Body of pancreas (tissue), 4 donors: ENCODE data around the gene IL6R. TPM values are rescaled to one million over a fixed set of nuclear protein-coding genes. Genes with fewer than 3 reads are reported as not detected.
"Not testable (repeated sequence)": the region's sequence is repeated elsewhere in the genome, so short reads cannot be mapped to it uniquely, and the experiment has no call there.

Experiments used
- ATAC-seq: fragments of 150-250 bp; one replicate; pipeline ENCODE4 v1.9.1; 2016
- DNase-seq, 4 donors: peaks; one replicate each; pipeline ENCODE4 v3.0.0-alpha.2; 2019
- H3K27ac ChIP-seq, 4 donors: fragments of 200-600 bp; sonication (generic); 1 replicate in 3 of 4; 2 replicates in 1 of 4; pipeline versions ENCODE4 v1.5.1 to v1.6.1; 2016 to 2019; ENCODE audit warnings: mild to moderate bottlenecking in 1 of 4, mixed read lengths in 1 of 4, moderate library complexity in 1 of 4
- H3K27me3 ChIP-seq, 2 donors: fragments of 200-600 bp; sonication (generic); one replicate each; pipeline ENCODE4 v1.6.0; 2016; ENCODE audit warnings: mild to moderate bottlenecking in 1 of 2
- H3K36me3 ChIP-seq, 2 donors: fragments of 200-600 bp; sonication (generic); replicated peaks in 1 of 2; 2 replicates each; pipeline ENCODE4 v1.5.1; 2016; ENCODE audit warnings: low read depth in 2 of 2; ENCODE audit not compliant: insufficient read depth in 1 of 2
- H3K4me1 ChIP-seq: fragments of 200-600 bp; sonication (generic); one replicate; pipeline ENCODE4 v1.6.0; 2016
- H3K4me3 ChIP-seq, 2 donors: fragments of 200-600 bp; sonication (generic); 1 replicate in 1 of 2; 2 replicates in 1 of 2; pipeline ENCODE4 v1.5.1; 2016 to 2019
- H3K9me3 ChIP-seq, 3 donors: fragments of 200-600 bp; sonication (generic); 1 replicate in 2 of 3; 2 replicates in 1 of 3; pipeline ENCODE4 v1.5.1; 2016
- CTCF ChIP-seq, 7 experiments: fragments of 450-650 bp in 4 of 7; fragments of 200-600 bp in 3 of 7; sonication (generic) in 3 of 7; IDR thresholded peaks; one replicate each; pipeline ENCODE4 v1.5.1; 2016 to 2019; ENCODE audit warnings: antibody characterized with exemption in 7 of 7
- POLR2A ChIP-seq, 3 donors: fragments of 450-650 bp; IDR thresholded peaks; one replicate each; pipeline ENCODE4 v1.6.1; 2016; ENCODE audit warnings: antibody characterized with exemption in 3 of 3, mild to moderate bottlenecking in 2 of 3
- WGBS, 2 donors: methylation state at CpG; one replicate each; pipeline ENCODE4 v1.1.5; 2017; 5-methylcytosine and 5-hydroxymethylcytosine counted together
- intact Hi-C: fragments of 100-400 bp; cut with DNase I; formaldehyde crosslinking; loops from one replicate; pipeline ENCODE4 v1.15.1; 2023
- total RNA-seq, 2 donors: library from RNA; depleted of rRNA; stranded (reverse); fragments of >200 nt; gene quantifications; one replicate each; pipeline ENCODE4 v1.1.0, GENCODE V29; 2016

Gene IL6R
- total RNA-seq, 2 donors from 2014 or later = 5.9 to 13.5 TPM

- no peak for TF ChIP-seq POLR2A (IDR thresholded peaks at IDR 0.05)
- TF ChIP-seq CTCF (IDR thresholded peaks at IDR 0.05) = peak; percentile 82 to 98 (median 96)
- intact Hi-C loops = loop anchor here (10.0 kb wide), 1 partner anchor 65 kb away; no protein-coding TSS in a partner anchor
- H3K4me1 ChIP-seq = peaks cover 6% of the 10 kb centered on the region
- H3K4me3 ChIP-seq = no peak overlapping the region
- H3K9me3 ChIP-seq = no peaks in the 10 kb centered on the region
- H3K27ac ChIP-seq = no peak overlapping the region
- H3K27me3 ChIP-seq = no peaks in the 10 kb centered on the region
- ATAC-seq = peak; percentile 92
- WGBS, 2 donors = 38 to 39% methylated on average over 9 of the region's 9 CpGs
- peak; percentile 73 to 82 (median 74) for DNase-seq
- no peaks in the 10 kb centered on the region for H3K36me3 ChIP-seq
Measured at GRCh38 chr1:154479764-154480421, 74.8 kb downstream of the IL6R start.

- Histone ChIP-seq H3K9me3 (no peaks in the 10 kb centered on the region), H3K27ac (no peak overlapping the region), H3K27me3 (no peaks in the 10 kb centered on the region), H3K36me3 (no peaks in the 10 kb centered on the region), H3K4me1 (peaks cover 6% of the 10 kb centered on the region), H3K4me3 (no peak overlapping the region)
- intact Hi-C loops = no loop called here
- DNase-seq = no peak
- WGBS, 2 donors = 44 to 50% methylated on average over 1 of the region's 1 CpG
- no peak for TF ChIP-seq POLR2A (IDR thresholded peaks at IDR 0.05)
- TF ChIP-seq CTCF (IDR thresholded peaks at IDR 0.05) = no peak
- no peak for ATAC-seq
Measured at GRCh38 chr1:154481053-154481452, 75.9 kb downstream of the IL6R start.

GRCh38 chr1:154483941-154484803 is 79.0 kb downstream of the IL6R start:
- WGBS, 2 donors = 56 to 64% methylated on average over 13 to 14 of the region's 14 CpGs
- Histone ChIP-seq H3K27ac (peak overlapping the region in 2 of 4 donors; percentile 26 to 39), H3K27me3 (no peaks in the 10 kb centered on the region), H3K4me1 (peaks cover 3% of the 10 kb centered on the region), H3K9me3 (no peaks in the 10 kb centered on the region), H3K4me3 (no peak overlapping the region), H3K36me3 (no peaks in the 10 kb centered on the region)
- DNase-seq (peak in 1 of 4 donors; percentile 52), ATAC-seq (peak; percentile 56)
- no peak for TF ChIP-seq POLR2A (IDR thresholded peaks at IDR 0.05)
- intact Hi-C loops = no loop called here

GRCh38 chr1:154485106-154485505 is 80.0 kb downstream of the IL6R start:
- 62 to 69% methylated on average over 5 of the region's 5 CpGs for WGBS, 2 donors
- H3K4me3 ChIP-seq = no peak overlapping the region
- H3K27me3 ChIP-seq = no peaks in the 10 kb centered on the region
- DNase-seq = peak in 1 of 4 donors; percentile 30
- ATAC-seq = peak; percentile 54
- H3K27ac ChIP-seq = peak overlapping the region in 1 of 4 donors; percentile 39
- H3K36me3 ChIP-seq = no peaks in the 10 kb centered on the region
- no peak for TF ChIP-seq POLR2A (IDR thresholded peaks at IDR 0.05)
- TF ChIP-seq CTCF (IDR thresholded peaks at IDR 0.05) = no peak
- H3K9me3 ChIP-seq = no peaks in the 10 kb centered on the region
- peaks cover 3% of the 10 kb centered on the region for H3K4me1 ChIP-seq
- intact Hi-C loops = no loop called here

- Histone ChIP-seq H3K4me3 (no peak overlapping the region), H3K27ac (no peak overlapping the region), H3K9me3 (no peaks in the 10 kb centered on the region), H3K36me3 (no peaks in the 10 kb centered on the region), H3K4me1 (peaks cover 3% of the 10 kb centered on the region), H3K27me3 (no peaks in the 10 kb centered on the region)
- intact Hi-C loops = no loop called here
- WGBS, 2 donors = 64 to 72% methylated on average over 7 of the region's 7 CpGs
- no peak for ATAC-seq
- DNase-seq = no peak
- TF ChIP-seq CTCF (IDR thresholded peaks at IDR 0.05) (no peak), POLR2A (IDR thresholded peaks at IDR 0.05) (no peak)
Measured at GRCh38 chr1:154485910-154486496, 80.9 kb downstream of the IL6R start.

GRCh38 chr1:154486756-154487155 is 81.6 kb downstream of the IL6R start:
- 55 to 63% methylated on average over 5 of the region's 5 CpGs for WGBS, 2 donors
- H3K4me1 ChIP-seq, ATAC-seq, H3K4me3 ChIP-seq, DNase-seq, H3K27ac ChIP-seq, H3K27me3 ChIP-seq, H3K36me3 ChIP-seq, H3K9me3 ChIP-seq, intact Hi-C loops: not testable (repeated sequence)
